ENCODE results near the gene NECTIN2. TPM values are rescaled to one million over a fixed set of nuclear protein-coding genes. Genes with fewer than 3 reads are reported as not detected.

The NECTIN2 gene
- total RNA-seq, 1 donor from 2014 or later, result 79.1 TPM

Other genes with a start within 250 kb of the NECTIN2 start
- 5.4 and 5.7 TPM in 2 replicates for gene IGSF23, start 232.7 kb upstream of the NECTIN2 start, total RNA-seq
- gene PVR, start 202.4 kb upstream of the NECTIN2 start, total RNA-seq, result 327 and 450 TPM in 2 replicates
- gene CEACAM19, start 174.8 kb upstream of the NECTIN2 start, total RNA-seq, result 4.9 and 6.9 TPM in 2 replicates
- gene CEACAM16, start 147.1 kb upstream of the NECTIN2 start, total RNA-seq, result 5.0 and 6.1 TPM in 2 replicates
- 25.8 and 28.6 TPM in 2 replicates for gene BCL3, start 97.6 kb upstream of the NECTIN2 start, total RNA-seq
- gene CBLC, start 68.4 kb upstream of the NECTIN2 start, total RNA-seq, result not detected in 2 replicates
- 590 and 678 TPM in 2 replicates for gene BCAM, start 37.2 kb upstream of the NECTIN2 start, total RNA-seq
- gene TOMM40, start 45.0 kb downstream of the NECTIN2 start, total RNA-seq, result 94.0 and 121 TPM in 2 replicates
- gene APOE, start 59.5 kb downstream of the NECTIN2 start, total RNA-seq, result 4,388 and 5,075 TPM in 2 replicates
- gene APOC1, start 68.3 kb downstream of the NECTIN2 start, total RNA-seq, result 21.8 and 52.3 TPM in 2 replicates
- not detected in 2 replicates for gene APOC4, start 95.9 kb downstream of the NECTIN2 start, total RNA-seq
- 4.8 and 8.8 TPM in 2 replicates for gene APOC2, start 99.8 kb downstream of the NECTIN2 start, total RNA-seq
- gene CLPTM1, start 109.1 kb downstream of the NECTIN2 start, total RNA-seq, result 73.2 and 91.7 TPM in 2 replicates
- 14.2 and 18.4 TPM in 2 replicates for gene RELB, start 155.2 kb downstream of the NECTIN2 start, total RNA-seq
- 51.8 and 91.3 TPM in 2 replicates for gene CLASRP, start 192.7 kb downstream of the NECTIN2 start, total RNA-seq
- gene ZNF296, start 230.2 kb downstream of the NECTIN2 start, total RNA-seq, result not detected in 2 replicates
- gene GEMIN7, start 233.0 kb downstream of the NECTIN2 start, total RNA-seq, result 15.2 and 25.7 TPM in 2 replicates
- gene PPP1R37, start 246.9 kb downstream of the NECTIN2 start, total RNA-seq, result 73.3 and 80.2 TPM in 2 replicates

Measured in myocyte (in vitro differentiated cells).